Renal cortical epithelial cell (primary cell): Measurements from ENCODE around the gene NTMT2. TPM values are rescaled to one million over a fixed set of nuclear protein-coding genes. Genes with fewer than 3 reads are reported as not detected.
"Not testable (repeated sequence)": the region's sequence is repeated elsewhere in the genome, so short reads cannot be mapped to it uniquely, and the experiment has no call there.

Experiments used
- DNase-seq: peaks from one replicate; pipeline ENCODE4 v3.0.0-alpha.2; 2011; ENCODE audit warnings: low read depth
- total RNA-seq: library from RNA; depleted of rRNA; stranded (reverse); fragments of >200 nt; gene quantifications from 2 replicates; pipeline ENCODE4 v1.2.3, GENCODE V29; 2014

Gene NTMT2
- total RNA-seq, 1 donor from 2014 or later = not detected

- DNase-seq = no peak
Observed at GRCh38 chr1:170157820-170158219, 12.1 kb downstream of the NTMT2 start.

- peak; percentile 73 for DNase-seq
Observed at GRCh38 chr1:170162459-170163246, 16.9 kb downstream of the NTMT2 start.

GRCh38 chr1:170164103-170164763, 18.5 kb downstream of the NTMT2 start:
- DNase-seq = no peak

- no peak for DNase-seq
Observed at GRCh38 chr1:170166518-170167180, 20.9 kb downstream of the NTMT2 start.

GRCh38 chr1:170168265-170168664, 22.5 kb downstream of the NTMT2 start:
- DNase-seq = peak; percentile 38

GRCh38 chr1:170170513-170170912, 24.8 kb downstream of the NTMT2 start:
- DNase-seq = not testable (repeated sequence)

- DNase-seq = no peak
Observed at GRCh38 chr1:170174395-170174794, 28.6 kb downstream of the NTMT2 start.

- DNase-seq = no peak
Observed at GRCh38 chr1:170175041-170175440, 29.3 kb downstream of the NTMT2 start.

GRCh38 chr1:170175484-170175883, 29.7 kb downstream of the NTMT2 start:
- DNase-seq = no peak

GRCh38 chr1:170176772-170177171, 31.0 kb downstream of the NTMT2 start:
- DNase-seq = no peak

- no peak for DNase-seq
Observed at GRCh38 chr1:170182442-170182841, 36.7 kb downstream of the NTMT2 start.

GRCh38 chr1:170192546-170192945, 46.8 kb downstream of the NTMT2 start:
- no peak for DNase-seq

GRCh38 chr1:170194451-170194850, 48.7 kb downstream of the NTMT2 start:
- no peak for DNase-seq

GRCh38 chr1:170196490-170197236, 50.9 kb downstream of the NTMT2 start:
- DNase-seq = no peak

GRCh38 chr1:170198090-170198489, 52.3 kb downstream of the NTMT2 start:
- no peak for DNase-seq

- DNase-seq = no peak
Observed at GRCh38 chr1:170198584-170198983, 52.8 kb downstream of the NTMT2 start.

GRCh38 chr1:170200161-170200560, 54.4 kb downstream of the NTMT2 start:
- no peak for DNase-seq

- DNase-seq = peak; percentile 25
Observed at GRCh38 chr1:170200621-170201397, 55.0 kb downstream of the NTMT2 start.

GRCh38 chr1:170203693-170204092, 57.9 kb downstream of the NTMT2 start:
- DNase-seq = no peak

- no peak for DNase-seq
Observed at GRCh38 chr1:170204121-170204520, 58.4 kb downstream of the NTMT2 start.

- no peak for DNase-seq
Observed at GRCh38 chr1:170205301-170205700, 59.5 kb downstream of the NTMT2 start.
